Measurements from ENCODE around the gene WFIKKN1.

WFIKKN1 gene

DNA sequence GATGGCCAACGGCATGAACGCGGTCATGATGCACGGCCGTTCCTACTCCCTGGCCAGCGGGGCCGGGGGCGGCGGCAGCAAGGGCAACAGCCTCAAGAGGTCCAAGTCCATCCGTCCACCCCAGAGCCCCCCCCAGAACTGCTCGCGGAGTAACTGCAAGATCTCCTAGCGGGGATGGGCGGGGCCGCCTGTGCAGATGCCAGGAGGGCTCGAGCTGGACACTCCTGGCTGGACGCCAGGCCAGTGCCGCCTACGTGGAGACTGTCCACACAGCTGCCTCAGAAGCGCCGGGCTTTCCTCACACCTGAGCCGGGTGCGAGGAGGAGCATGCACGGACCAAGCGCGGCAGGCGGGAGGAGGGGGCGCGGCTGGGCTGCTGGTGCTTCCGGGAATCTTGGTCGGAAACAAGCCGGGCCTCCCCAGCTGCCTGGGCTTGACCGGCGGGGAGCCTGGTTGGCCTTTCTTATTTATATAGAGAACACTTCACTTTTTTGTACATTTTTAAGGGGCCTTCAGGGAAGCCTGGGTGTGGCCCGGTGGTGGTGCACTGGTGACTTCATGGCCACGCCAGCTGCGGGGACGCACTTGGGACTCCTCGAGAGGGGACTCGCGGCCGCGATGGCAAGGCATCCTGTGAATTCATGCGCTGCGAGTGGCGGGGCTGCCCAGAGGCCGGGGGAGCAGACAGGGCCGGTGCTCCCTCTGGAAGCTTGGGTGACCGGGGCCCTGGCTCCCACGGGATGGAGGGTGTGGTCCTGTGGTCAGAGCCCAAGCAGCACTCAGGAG is 3.1 kb upstream of the WFIKKN1 start:
- H3K27ac Mint-ChIP-seq, result no peak overlapping the region
- no peak overlapping the region for H3K4me3 Mint-ChIP-seq
- no peaks in the 10 kb centered on the region for H3K36me3 Mint-ChIP-seq
- no peaks in the 10 kb centered on the region for H3K4me1 Mint-ChIP-seq
- H3K9me3 Mint-ChIP-seq, result no peaks in the 10 kb centered on the region
- H3K27me3 Mint-ChIP-seq, result no peaks in the 10 kb centered on the region

DNA sequence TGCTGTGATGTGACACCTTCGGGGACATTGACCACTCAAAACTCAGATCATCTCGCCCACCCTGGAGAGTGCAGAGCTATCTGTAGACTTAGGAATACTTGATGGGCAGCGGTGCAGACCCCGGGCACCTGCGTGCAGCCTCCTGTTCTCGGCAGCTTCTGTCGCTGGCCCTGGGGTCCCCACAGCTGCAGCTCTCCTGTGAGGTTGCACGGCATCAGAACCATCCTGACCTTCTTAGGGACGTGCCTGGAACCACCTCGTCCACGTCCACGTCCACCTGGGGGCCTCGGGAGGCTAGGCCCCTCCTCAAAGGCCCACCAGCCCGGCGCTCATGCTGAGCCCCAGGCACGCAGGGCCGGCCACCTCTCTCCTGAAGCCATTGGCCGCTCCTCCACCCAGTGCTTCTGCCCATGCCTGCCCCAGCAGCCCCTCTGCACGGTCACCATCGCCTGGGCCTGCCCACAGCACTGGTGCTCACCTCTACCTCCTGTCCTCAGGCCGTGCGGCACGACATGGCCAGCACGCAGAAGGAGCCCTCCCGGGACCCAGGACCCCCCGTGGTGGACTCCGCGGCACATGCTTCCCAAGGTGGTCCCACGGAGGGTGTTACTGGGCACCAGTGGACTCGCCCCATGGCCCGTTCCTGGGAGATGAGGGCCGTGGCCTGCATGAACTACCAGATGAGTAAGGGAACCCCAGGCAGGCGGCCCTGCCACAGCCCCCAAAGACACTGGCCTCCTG is 2.3 kb upstream of the WFIKKN1 start:
- Mint-ChIP-seq H3K4me3 (no peak overlapping the region), H3K36me3 (no peaks in the 10 kb centered on the region), H3K27ac (no peak overlapping the region), H3K4me1 (no peaks in the 10 kb centered on the region), H3K9me3 (no peaks in the 10 kb centered on the region), H3K27me3 (no peaks in the 10 kb centered on the region)

GRCh38 chr16:629185-629832 is 1.5 kb upstream of the WFIKKN1 start:
- no peaks in the 10 kb centered on the region for H3K9me3 Mint-ChIP-seq
- no peaks in the 10 kb centered on the region for H3K36me3 Mint-ChIP-seq
- H3K4me1 Mint-ChIP-seq, result no peaks in the 10 kb centered on the region
- no peak overlapping the region for H3K4me3 Mint-ChIP-seq
- H3K27ac Mint-ChIP-seq, result no peak overlapping the region
- no peaks in the 10 kb centered on the region for H3K27me3 Mint-ChIP-seq

- H3K27ac Mint-ChIP-seq, result no peak overlapping the region
Observed at GRCh38 chr16:629833-630248, 944 bp upstream of the WFIKKN1 start.

DNA sequence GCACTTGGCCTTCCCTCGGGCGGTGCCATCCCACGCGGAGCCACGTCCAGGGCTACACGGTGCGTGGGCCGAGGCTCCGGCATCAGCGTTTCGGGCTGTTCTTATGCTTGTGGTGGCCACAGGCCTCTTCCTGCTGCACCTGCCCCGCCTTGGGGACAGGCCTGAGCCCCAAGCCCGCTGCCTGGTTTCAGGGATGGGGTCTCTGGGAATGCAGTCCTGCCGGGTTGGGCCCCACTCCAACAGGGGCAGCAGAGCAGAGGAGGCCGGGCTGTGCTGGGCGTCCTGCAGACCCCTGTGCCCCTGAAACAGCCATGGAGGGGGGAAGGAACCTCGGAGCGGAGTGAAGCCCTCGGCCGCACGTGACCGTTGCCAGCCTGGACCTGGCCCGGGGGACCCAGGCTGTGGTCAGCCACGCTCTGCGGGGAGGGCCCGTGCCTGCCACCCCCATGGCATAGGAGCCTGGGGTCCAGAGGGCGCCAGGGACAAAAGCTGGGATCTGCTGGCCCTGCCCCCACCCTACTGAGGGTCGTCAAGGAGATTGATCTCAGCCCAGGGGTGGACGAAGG is 453 bp upstream of the WFIKKN1 start:
- H3K27ac Mint-ChIP-seq, result no peak overlapping the region
- no peaks in the 10 kb centered on the region for H3K27me3 Mint-ChIP-seq
- H3K4me1 Mint-ChIP-seq, result peaks cover 4% of the 10 kb centered on the region
- H3K9me3 Mint-ChIP-seq, result no peaks in the 10 kb centered on the region
- no peaks in the 10 kb centered on the region for H3K36me3 Mint-ChIP-seq
- no peak overlapping the region for H3K4me3 Mint-ChIP-seq

More at GRCh38 chr16:629833-630248, 944 bp upstream of the WFIKKN1 start:
- Mint-ChIP-seq H3K4me1 (peaks cover 2% of the 10 kb centered on the region), H3K9me3 (no peaks in the 10 kb centered on the region), H3K4me3 (no peak overlapping the region), H3K27me3 (no peaks in the 10 kb centered on the region), H3K36me3 (no peaks in the 10 kb centered on the region)

DNA sequence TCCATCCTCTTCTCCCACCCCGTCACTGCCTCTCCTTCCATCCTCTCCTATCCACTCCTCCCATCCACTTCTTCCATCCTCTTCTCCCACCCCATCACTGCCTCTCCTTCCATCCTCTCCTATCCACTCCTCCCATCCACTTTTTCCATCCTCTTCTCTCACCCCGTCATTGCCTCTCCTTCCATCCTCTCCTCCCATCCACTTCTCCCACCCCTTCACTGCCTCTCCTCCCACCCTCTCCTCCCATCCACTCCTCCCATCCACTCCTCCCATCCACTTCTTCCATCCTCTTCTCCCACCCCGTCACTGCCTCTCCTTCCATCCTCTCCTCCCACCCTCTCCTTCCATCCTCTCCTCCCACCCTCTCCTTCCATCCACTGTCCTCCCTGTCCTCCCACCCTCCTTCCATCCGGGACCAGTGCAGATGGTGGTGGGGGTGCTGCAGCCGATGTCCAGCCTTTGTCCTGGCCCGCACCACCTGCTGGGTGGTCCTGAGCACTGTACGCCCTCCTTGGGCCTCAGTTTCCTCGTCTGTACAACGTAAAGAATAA is 1.1 kb downstream of the WFIKKN1 start:
- Mint-ChIP-seq H3K4me3 (no peak overlapping the region), H3K4me1 (peaks cover 8% of the 10 kb centered on the region), H3K36me3 (no peaks in the 10 kb centered on the region), H3K27ac (no peak overlapping the region), H3K27me3 (no peaks in the 10 kb centered on the region), H3K9me3 (no peaks in the 10 kb centered on the region)

DNA sequence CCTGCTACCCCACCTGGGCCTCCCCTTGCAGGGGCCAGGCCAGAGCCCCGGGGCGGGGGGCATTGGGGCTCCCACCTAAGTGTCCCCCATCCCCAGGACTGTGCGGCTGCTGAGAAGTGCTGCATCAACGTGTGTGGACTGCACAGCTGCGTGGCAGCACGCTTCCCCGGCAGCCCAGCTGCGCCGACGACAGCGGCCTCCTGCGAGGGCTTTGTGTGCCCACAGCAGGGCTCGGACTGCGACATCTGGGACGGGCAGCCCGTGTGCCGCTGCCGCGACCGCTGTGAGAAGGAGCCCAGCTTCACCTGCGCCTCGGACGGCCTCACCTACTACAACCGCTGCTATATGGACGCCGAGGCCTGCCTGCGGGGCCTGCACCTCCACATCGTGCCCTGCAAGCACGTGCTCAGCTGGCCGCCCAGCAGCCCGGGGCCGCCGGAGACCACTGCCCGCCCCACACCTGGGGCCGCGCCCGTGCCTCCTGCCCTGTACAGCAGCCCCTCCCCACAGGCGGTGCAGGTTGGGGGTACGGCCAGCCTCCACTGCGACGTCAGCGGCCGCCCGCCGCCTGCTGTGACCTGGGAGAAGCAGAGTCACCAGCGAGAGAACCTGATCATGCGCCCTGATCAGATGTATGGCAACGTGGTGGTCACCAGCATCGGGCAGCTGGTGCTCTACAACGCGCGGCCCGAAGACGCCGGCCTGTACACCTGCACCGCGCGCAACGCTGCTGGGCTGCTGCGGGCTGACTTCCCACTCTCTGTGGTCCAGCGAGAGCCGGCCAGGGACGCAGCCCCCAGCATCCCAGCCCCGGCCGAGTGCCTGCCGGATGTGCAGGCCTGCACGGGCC is 1.9 kb downstream of the WFIKKN1 start:
- Mint-ChIP-seq H3K9me3 (no peaks in the 10 kb centered on the region), H3K4me3 (no peak overlapping the region), H3K4me1 (peaks cover 8% of the 10 kb centered on the region), H3K27me3 (no peaks in the 10 kb centered on the region), H3K27ac (no peak overlapping the region), H3K36me3 (no peaks in the 10 kb centered on the region)

- H3K36me3 Mint-ChIP-seq, result no peaks in the 10 kb centered on the region
- H3K4me3 Mint-ChIP-seq, result no peak overlapping the region
- no peaks in the 10 kb centered on the region for H3K27me3 Mint-ChIP-seq
- H3K4me1 Mint-ChIP-seq, result peaks cover 8% of the 10 kb centered on the region
- no peak overlapping the region for H3K27ac Mint-ChIP-seq
- no peaks in the 10 kb centered on the region for H3K9me3 Mint-ChIP-seq
Observed at GRCh38 chr16:633336-634050, 2.7 kb downstream of the WFIKKN1 start.

DNA sequence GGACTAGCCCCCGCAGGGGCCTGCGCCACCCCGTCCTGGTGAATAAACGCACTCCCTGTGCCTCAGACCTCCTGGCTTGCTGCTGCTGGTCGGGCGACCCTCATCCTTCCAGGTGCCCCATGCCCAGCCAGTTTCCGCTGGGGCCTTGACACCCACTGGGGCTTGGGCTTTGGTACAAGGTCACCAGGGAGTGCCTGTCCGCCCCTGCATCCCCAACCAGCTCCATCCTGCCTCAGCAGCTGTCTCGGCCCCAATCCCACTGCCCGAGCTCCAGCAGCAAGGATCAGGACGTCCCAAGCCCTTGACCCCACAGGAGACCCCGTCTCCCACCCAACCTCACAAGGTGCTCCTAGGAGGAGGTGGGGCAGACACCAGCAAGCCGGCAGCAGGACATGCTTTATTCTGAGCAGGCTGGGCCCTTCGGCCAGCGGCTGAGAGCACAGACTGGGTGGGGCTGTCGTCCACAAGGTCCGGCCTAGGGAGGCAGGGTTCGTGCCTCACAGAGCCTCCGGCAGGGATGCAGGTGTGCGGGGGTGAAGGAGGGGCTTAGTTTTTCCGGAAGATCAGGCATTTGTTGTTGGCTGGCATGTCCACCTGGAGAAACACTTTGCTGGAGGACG is 3.4 kb downstream of the WFIKKN1 start:
- Mint-ChIP-seq H3K9me3 (no peaks in the 10 kb centered on the region), H3K27ac (no peak overlapping the region), H3K36me3 (no peaks in the 10 kb centered on the region), H3K27me3 (no peaks in the 10 kb centered on the region), H3K4me1 (peaks cover 8% of the 10 kb centered on the region), H3K4me3 (no peak overlapping the region)

- Mint-ChIP-seq H3K27me3 (no peaks in the 10 kb centered on the region), H3K9me3 (no peaks in the 10 kb centered on the region), H3K4me3 (peak overlapping the region; percentile 57), H3K36me3 (no peaks in the 10 kb centered on the region), H3K4me1 (peaks cover 8% of the 10 kb centered on the region), H3K27ac (no peak overlapping the region)
Observed at GRCh38 chr16:634996-635395, 4.2 kb downstream of the WFIKKN1 start.

GRCh38 chr16:635573-636205 is 4.9 kb downstream of the WFIKKN1 start:
- Mint-ChIP-seq H3K27ac (no peak overlapping the region), H3K4me3 (peak overlapping the region; percentile 55), H3K27me3 (no peaks in the 10 kb centered on the region), H3K36me3 (no peaks in the 10 kb centered on the region), H3K9me3 (no peaks in the 10 kb centered on the region), H3K4me1 (peaks cover 8% of the 10 kb centered on the region)

- H3K4me3 Mint-ChIP-seq, result peak within 1 kb of the TSS; percentile 93
- H3K4me1 Mint-ChIP-seq, result peaks cover 8% of the 10 kb centered on the region
- no peaks in the 10 kb centered on the region for H3K9me3 Mint-ChIP-seq
- peak within 1 kb of the TSS; percentile 100 for H3K27ac Mint-ChIP-seq
- no peaks in the 10 kb centered on the region for H3K36me3 Mint-ChIP-seq
- no peaks in the 10 kb centered on the region for H3K27me3 Mint-ChIP-seq
Observed at GRCh38 chr16:636206-637080, 5.7 kb downstream of the WFIKKN1 start, which contains the start of gene METTL26. TSS of gene METTL26 (minus strand) at chr16:636305. CDS start at chr16:636290, 15 bp downstream.
